Suppressor macrophage treated with lipopolysaccharide for 1 hour (primary cell): ENCODE measurements around the gene OR4F15.

Source experiments
- DNase-seq, 3 donors: peaks; one replicate each; pipeline ENCODE4 v3.0.0-alpha.2; 2020 to 2022

Gene OR4F15

GRCh38 chr15:101804375-101804774 is 7.6 kb upstream of the OR4F15 start:
- no peak for DNase-seq

- no peak for DNase-seq
These were observed 7.1 kb upstream of the OR4F15 start for GRCh38 chr15:101804941-101805340.

- no peak for DNase-seq
These were observed 6.2 kb upstream of the OR4F15 start for GRCh38 chr15:101805605-101806345.

GRCh38 chr15:101807345-101807945 is 4.6 kb upstream of the OR4F15 start:
- no peak for DNase-seq

GRCh38 chr15:101808201-101808600 is 3.8 kb upstream of the OR4F15 start:
- DNase-seq = no peak

- DNase-seq = no peak
These were observed 1.5 kb upstream of the OR4F15 start for GRCh38 chr15:101810456-101810855.

- DNase-seq = peak in 2 of 3 donors; percentile 7 to 11
These were observed 1.1 kb upstream of the OR4F15 start for GRCh38 chr15:101810876-101811275.

- no peak for DNase-seq
These were observed 2.0 kb downstream of the OR4F15 start for GRCh38 chr15:101813803-101814534.

GRCh38 chr15:101820781-101821180 is 8.8 kb downstream of the OR4F15 start:
- no peak for DNase-seq

GRCh38 chr15:101827257-101827656 is 15.3 kb downstream of the OR4F15 start:
- DNase-seq = no peak

- DNase-seq = no peak
These were observed 16.8 kb downstream of the OR4F15 start for GRCh38 chr15:101828774-101829173.

GRCh38 chr15:101841656-101842055 is 29.7 kb downstream of the OR4F15 start:
- no peak for DNase-seq

GRCh38 chr15:101844916-101845315 is 32.9 kb downstream of the OR4F15 start:
- no peak for DNase-seq

GRCh38 chr15:101852356-101852755 is 40.4 kb downstream of the OR4F15 start:
- peak in 2 of 3 donors; percentile 1 to 7 for DNase-seq
